ENCODE measurements around the gene KDELR1. TPM values are rescaled to one million over a fixed set of nuclear protein-coding genes. Genes with fewer than 3 reads are reported as not detected.
"Not testable (repeated sequence)": the region's sequence is repeated elsewhere in the genome, so short reads cannot be mapped to it uniquely, and the experiment has no call there.

The KDELR1 gene
- polyA plus RNA-seq, 1 donor from 2014 or later = 29.2 TPM

DNA sequence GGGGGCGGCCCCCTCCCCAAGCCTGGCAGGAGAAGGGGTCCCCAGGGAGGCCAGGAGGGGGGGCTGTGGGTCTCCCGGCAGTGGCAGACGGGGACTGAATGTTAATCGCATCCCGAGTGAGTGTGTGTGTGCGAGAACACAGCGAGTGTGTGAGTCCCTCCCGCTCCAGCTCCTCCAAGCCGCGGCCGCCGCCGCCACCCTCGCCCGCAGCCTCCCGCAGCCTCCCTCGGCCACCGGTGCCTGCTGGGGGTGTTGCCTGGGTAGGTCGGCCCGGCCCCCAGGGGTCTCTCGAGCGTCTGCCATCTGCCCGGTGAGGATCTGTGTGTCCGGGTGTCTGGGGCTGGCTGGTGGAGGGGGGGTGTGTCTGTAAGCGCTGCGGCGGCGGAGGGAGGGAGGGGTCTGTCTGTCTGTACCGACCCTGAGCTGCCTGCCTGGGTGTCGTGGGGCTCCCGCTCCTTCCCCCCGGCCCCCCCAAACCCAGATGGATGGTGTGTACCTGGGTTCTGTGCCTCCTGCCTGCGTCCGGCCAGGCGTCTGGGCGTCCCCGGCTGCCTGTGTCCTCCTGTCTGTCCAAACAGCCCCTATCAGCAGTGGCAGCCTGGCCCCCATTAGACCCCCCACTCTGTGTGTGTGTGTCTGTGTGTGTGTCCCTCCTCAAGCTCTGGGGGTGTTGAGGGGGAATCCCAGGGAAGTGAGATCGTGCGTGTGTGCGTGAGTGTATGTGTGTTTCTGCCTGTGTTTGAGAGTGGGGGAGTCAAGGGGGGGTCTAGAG is 2.4 kb upstream of the KDELR1 start, which contains the start of gene GRIN2D:
GRIN2D (plus strand) TSS at position 110 of the 772 bp plus-strand sequence. CDS start 4,725 bp downstream, outside the sequence.
- Mint-ChIP-seq H3K4me1 (peaks cover 0 to 17% (median 10%) of the 10 kb centered on the region in 3 donors), H3K27ac (peak within 1 kb of the TSS in 2 of 3 donors; percentile 39 to 76), H3K36me3 (no peaks in the 10 kb centered on the region), H3K4me3 (peak within 1 kb of the TSS; percentile 39 to 87 (median 78)), H3K27me3 (peaks cover 33% of the 10 kb centered on the region), H3K9me3 (no peaks in the 10 kb centered on the region)

DNA sequence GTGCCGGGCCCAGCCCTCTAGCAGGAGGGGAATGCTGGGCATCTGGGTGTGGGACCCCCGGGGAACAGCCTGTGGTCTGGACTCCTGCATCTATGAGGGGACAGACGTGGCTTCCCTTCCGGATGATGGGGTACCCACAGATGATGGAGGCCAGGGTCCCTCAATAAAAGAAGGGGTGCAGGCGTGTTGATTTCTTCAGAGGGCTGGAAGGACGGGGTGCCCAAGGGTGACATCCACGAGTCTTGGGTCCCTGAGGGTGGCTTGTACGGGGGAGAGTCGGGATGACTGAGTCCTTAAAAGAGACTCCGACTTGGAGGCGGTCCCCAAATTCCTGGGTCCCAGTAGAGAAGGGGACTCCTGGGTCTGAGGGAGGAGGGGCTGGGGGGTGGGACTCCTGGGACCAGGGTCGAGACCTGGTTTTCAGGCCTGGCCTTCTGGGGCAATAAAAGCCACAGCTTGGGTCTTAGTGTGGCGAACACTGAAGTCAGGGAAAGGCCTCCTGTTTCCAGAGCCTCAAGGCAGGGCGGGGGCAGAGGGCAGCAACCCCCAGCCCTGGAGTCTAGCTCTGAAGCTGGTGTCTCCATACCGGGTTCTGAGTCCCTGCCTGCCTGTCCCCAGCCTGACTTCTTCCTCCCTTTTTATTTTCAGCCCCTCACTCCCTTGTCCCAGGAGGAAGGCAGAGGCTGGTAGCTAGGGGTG is 1.7 kb upstream of the KDELR1 start:
- peaks cover 33% of the 10 kb centered on the region for H3K27me3 Mint-ChIP-seq
- peak overlapping the region in 3 of 4 donors; percentile 20 to 65 (median 49) for H3K4me3 Mint-ChIP-seq
- peaks cover 2% of the 10 kb centered on the region for H3K36me3 Mint-ChIP-seq
- peak overlapping the region in 1 of 3 donors; percentile 39 for H3K27ac Mint-ChIP-seq
- H3K9me3 Mint-ChIP-seq = no peaks in the 10 kb centered on the region
- peaks cover 0 to 17% (median 10%) of the 10 kb centered on the region in 3 donors for H3K4me1 Mint-ChIP-seq

GRCh38 chr19:48392006-48392344 is 624 bp upstream of the KDELR1 start:
- not testable (repeated sequence) for H3K36me3 Mint-ChIP-seq, H3K9me3 Mint-ChIP-seq, H3K27ac Mint-ChIP-seq
- peaks cover 26% of the 10 kb centered on the region for H3K27me3 Mint-ChIP-seq
- H3K4me1 Mint-ChIP-seq = peaks cover 0 to 11% (median 7%) of the 10 kb centered on the region in 3 donors
- peak overlapping the region in 3 of 4 donors; percentile 41 to 97 (median 89) for H3K4me3 Mint-ChIP-seq

GRCh38 chr19:48390188-48391099 is 907 bp downstream of the KDELR1 start:
- H3K27me3 Mint-ChIP-seq = peaks cover 13% of the 10 kb centered on the region
- peak overlapping the region; percentile 89 to 97 (median 93) for H3K4me3 Mint-ChIP-seq
- H3K36me3 Mint-ChIP-seq = peaks cover 2% of the 10 kb centered on the region
- H3K4me1 Mint-ChIP-seq = peaks cover 0 to 9% (median 7%) of the 10 kb centered on the region in 3 donors
- no peaks in the 10 kb centered on the region for H3K9me3 Mint-ChIP-seq
- H3K27ac Mint-ChIP-seq = peak overlapping the region; percentile 71 to 96 (median 91)

- Mint-ChIP-seq H3K36me3 (peaks cover 4% of the 10 kb centered on the region), H3K4me1 (peaks cover 0 to 2% (median 1%) of the 10 kb centered on the region in 3 donors), H3K27me3 (no peaks in the 10 kb centered on the region), H3K27ac (no peak overlapping the region), H3K4me3 (no peak overlapping the region), H3K9me3 (no peaks in the 10 kb centered on the region)
Measured at GRCh38 chr19:48386981-48387380, 4.4 kb downstream of the KDELR1 start.

- Mint-ChIP-seq H3K27me3 (no peaks in the 10 kb centered on the region), H3K9me3 (no peaks in the 10 kb centered on the region), H3K27ac (no peak overlapping the region), H3K4me3 (peak overlapping the region in 1 of 4 donors; percentile 55), H3K4me1 (peaks cover 0 to 2% (median 1%) of the 10 kb centered on the region in 3 donors), H3K36me3 (peaks cover 6% of the 10 kb centered on the region)
Measured at GRCh38 chr19:48385461-48386087, 5.8 kb downstream of the KDELR1 start.

GRCh38 chr19:48382286-48382685 is 9.1 kb downstream of the KDELR1 start:
- H3K36me3 Mint-ChIP-seq = peaks cover 4% of the 10 kb centered on the region
- no peaks in the 10 kb centered on the region for H3K9me3 Mint-ChIP-seq
- H3K27ac Mint-ChIP-seq = no peak overlapping the region

DNA sequence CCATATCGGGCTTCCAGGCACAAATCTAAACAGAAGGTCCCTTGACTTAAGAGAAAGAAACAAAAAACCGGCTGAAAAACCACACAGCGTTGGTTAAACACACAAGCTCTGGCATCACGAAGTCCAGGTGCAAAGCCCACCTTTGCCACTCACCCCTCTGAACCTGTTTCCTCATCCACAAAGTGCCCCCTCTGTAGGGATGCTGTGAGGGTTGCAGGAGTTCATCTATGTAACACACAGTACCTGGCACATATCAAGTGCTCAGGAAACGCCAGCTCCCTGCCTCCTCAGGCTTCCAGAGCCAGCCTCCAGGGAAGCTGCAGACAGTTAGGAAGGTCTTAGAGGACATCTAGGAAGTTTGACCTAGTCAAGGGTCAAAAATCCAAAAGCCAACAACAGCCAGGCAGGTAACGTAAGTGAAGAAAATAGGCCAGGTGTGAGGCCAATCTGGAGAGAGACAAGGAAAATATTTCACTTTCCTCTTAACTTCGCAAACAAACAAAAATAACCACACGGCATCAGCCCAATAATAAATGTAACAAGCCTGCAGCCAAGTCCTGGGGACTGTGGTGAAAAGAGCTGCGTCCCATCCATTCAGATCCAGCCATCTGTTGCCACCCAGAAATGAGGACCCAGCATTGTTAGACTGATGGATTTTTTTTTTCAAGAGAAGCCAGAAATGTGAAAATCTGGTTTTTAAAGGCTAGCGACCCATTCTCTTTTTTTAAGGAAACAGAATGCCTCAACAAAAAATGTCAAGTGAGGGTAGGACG is 10.0 kb downstream of the KDELR1 start:
- Mint-ChIP-seq H3K4me3 (no peak overlapping the region), H3K4me1 (no peaks in the 10 kb centered on the region), H3K36me3 (peaks cover 4% of the 10 kb centered on the region), H3K9me3 (no peaks in the 10 kb centered on the region), H3K27ac (no peak overlapping the region), H3K27me3 (no peaks in the 10 kb centered on the region)

More at GRCh38 chr19:48382286-48382685, 9.1 kb downstream of the KDELR1 start:
- no peaks in the 10 kb centered on the region for H3K27me3 Mint-ChIP-seq
- no peak overlapping the region for H3K4me3 Mint-ChIP-seq
- H3K4me1 Mint-ChIP-seq = no peaks in the 10 kb centered on the region

DNA sequence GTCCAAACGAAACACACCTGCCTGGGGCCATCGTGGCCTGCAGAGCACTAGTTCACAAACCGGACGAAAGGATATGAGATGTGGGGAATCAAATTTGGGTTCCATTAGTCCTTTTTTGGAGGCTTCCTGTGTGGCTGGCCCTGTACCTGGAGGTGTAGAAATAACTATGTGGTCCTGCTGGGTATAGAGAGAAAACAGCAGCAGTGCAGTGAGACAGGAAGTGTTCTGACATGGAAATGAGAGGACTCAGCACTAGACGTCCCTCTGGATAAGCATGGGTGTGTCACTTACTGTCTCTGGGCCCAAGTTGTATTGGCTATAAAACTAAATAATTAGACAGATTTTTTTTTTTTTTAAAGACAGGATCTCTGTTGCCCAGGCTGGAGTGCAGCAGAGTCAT is 12.3 kb downstream of the KDELR1 start:
- Mint-ChIP-seq H3K9me3 (no peaks in the 10 kb centered on the region), H3K4me1 (peaks cover 0 to 1% (median 0%) of the 10 kb centered on the region in 3 donors), H3K27me3 (peaks cover 3% of the 10 kb centered on the region), H3K4me3 (no peak overlapping the region), H3K27ac (no peak overlapping the region), H3K36me3 (peaks cover 4% of the 10 kb centered on the region)

GRCh38 chr19:48378194-48378570 is 13.2 kb downstream of the KDELR1 start:
- Mint-ChIP-seq H3K27me3 (peaks cover 10% of the 10 kb centered on the region), H3K4me1 (peaks cover 0 to 1% (median 0%) of the 10 kb centered on the region in 3 donors), H3K9me3 (no peaks in the 10 kb centered on the region), H3K27ac (no peak overlapping the region), H3K4me3 (no peak overlapping the region), H3K36me3 (peaks cover 4% of the 10 kb centered on the region)

- Mint-ChIP-seq H3K36me3 (peaks cover 2% of the 10 kb centered on the region), H3K27me3 (peaks cover 10% of the 10 kb centered on the region), H3K9me3 (no peaks in the 10 kb centered on the region), H3K4me1 (peaks cover 0 to 1% (median 0%) of the 10 kb centered on the region in 3 donors), H3K27ac (peak overlapping the region in 1 of 3 donors; percentile 69), H3K4me3 (no peak overlapping the region)
Measured at GRCh38 chr19:48373567-48373966, 17.8 kb downstream of the KDELR1 start.

DNA sequence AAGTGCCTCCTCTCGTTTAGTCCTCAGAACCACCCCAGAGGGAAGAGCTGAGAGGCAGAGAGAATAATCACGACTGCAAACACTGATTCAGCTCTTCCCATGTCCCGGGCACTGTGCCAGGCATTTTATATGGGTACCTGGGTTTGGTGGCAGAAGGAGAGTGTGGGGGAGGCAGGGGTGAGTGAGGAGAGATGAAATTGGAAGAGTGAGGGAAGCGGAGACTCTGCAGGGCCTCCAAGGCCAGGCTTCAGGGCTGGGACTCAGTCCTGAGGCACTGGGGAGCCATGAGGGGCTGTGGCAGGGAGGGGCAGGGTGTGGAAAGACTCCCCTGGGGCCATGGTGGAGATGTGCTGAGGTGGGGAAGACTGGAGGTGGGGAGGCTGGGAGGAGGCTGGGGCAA is 18.4 kb downstream of the KDELR1 start:
- Mint-ChIP-seq H3K27me3 (peaks cover 10% of the 10 kb centered on the region), H3K36me3 (peaks cover 2% of the 10 kb centered on the region), H3K4me1 (peaks cover 0 to 1% (median 0%) of the 10 kb centered on the region in 3 donors), H3K9me3 (no peaks in the 10 kb centered on the region), H3K27ac (peak overlapping the region in 1 of 3 donors; percentile 69), H3K4me3 (peak overlapping the region in 2 of 4 donors; percentile 15 to 41)

DNA sequence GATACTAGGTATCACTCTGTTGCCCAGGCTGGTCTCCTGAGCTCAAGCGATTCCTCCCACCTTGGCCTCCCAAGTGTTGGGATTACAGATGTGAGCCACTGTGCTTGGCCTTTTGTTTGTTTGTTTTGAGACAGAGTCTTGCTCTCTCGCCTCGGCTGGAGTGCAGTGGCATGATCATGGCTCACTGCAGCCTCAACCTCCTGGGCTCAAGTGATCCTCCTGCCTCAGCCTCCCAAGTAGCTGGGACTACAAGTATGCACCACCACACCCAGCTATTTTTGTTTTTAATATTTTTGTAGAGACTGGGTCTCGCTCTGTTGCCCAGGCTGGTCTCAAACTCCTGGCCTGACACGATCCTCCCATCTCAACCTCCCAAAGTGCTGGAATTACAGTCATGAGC is 19.6 kb downstream of the KDELR1 start:
- peak overlapping the region in 1 of 3 donors; percentile 62 for H3K27ac Mint-ChIP-seq
- not testable (repeated sequence) for H3K27me3 Mint-ChIP-seq, H3K9me3 Mint-ChIP-seq, H3K4me1 Mint-ChIP-seq, H3K36me3 Mint-ChIP-seq, H3K4me3 Mint-ChIP-seq

- peaks cover 10% of the 10 kb centered on the region for H3K27me3 Mint-ChIP-seq
- H3K9me3 Mint-ChIP-seq = no peaks in the 10 kb centered on the region
Measured at GRCh38 chr19:48371367-48371766, 20.0 kb downstream of the KDELR1 start.

More at GRCh38 chr19:48371367-48371766, 20.0 kb downstream of the KDELR1 start:
- Mint-ChIP-seq H3K36me3 (peaks cover 2% of the 10 kb centered on the region), H3K27ac (no peak overlapping the region), H3K4me1 (peaks cover 0 to 1% (median 0%) of the 10 kb centered on the region in 3 donors), H3K4me3 (no peak overlapping the region)
